Endothelial cell of umbilical vein (primary cell): ENCODE results near the gene RBX1. TPM values are rescaled to one million over a fixed set of nuclear protein-coding genes. Genes with fewer than 3 reads are reported as not detected.

Source experiments
- BruUV-seq: library from RNA; stranded (reverse); fragments of 400-500 nt; replicated peaks from 2 replicates; lab custom pipeline; 2021; lab: Mats Ljungman, UMichigan
- CTCF ChIA-PET: fragments of 300-600, 350-600 bp; sonication (Branson Sonifier 250); formaldehyde crosslinking; loops from one replicate; lab custom pipeline; 2021; ENCODE audit warnings: antibody characterized with exemption, inconsistent platforms; lab: Charles Lee
- POLR2A ChIA-PET: fragments of 300-600, 350-600 bp; sonication (Branson Sonifier 250); formaldehyde crosslinking; loops from one replicate; lab custom pipeline; 2021; ENCODE audit warnings: antibody characterized with exemption, inconsistent platforms; lab: Charles Lee
- DNase-seq: peaks from one replicate; pipeline ENCODE4 v3.0.0-alpha.2; 2011; ENCODE audit warnings: low read depth, low spot score
- FAIRE-seq: peaks from 2 replicates; lab custom pipeline; 2011; peaks lifted over from hg19 to GRCh38; lab: Jason Lieb, UNC
- H2AFZ ChIP-seq: 2 replicates; pipeline ENCODE4 v1.6.0; 2012; ENCODE audit warnings: low read depth, low read length, control low read depth, inconsistent platforms
- H3K27ac ChIP-seq: 2 replicates; pipeline ENCODE4 v1.5.1; 2011; ENCODE audit warnings: low read depth, mild to moderate bottlenecking, control low read depth, low read length, moderate library complexity; ENCODE audit not compliant: insufficient read depth
- H3K27me3 ChIP-seq, 2 experiments: 2 replicates each; pipeline versions ENCODE4 v1.6.0 to v1.6.1; 2011; ENCODE audit warnings: low read length in 2 of 2, mixed read lengths in 1 of 2; ENCODE audit not compliant: control insufficient read depth in 2 of 2, insufficient read depth in 2 of 2
- H3K36me3 ChIP-seq, 2 experiments: 2 replicates in 1 of 2; 3 replicates in 1 of 2; pipeline ENCODE4 v1.5.1; 2011; ENCODE audit warnings: low read length in 2 of 2, mild to moderate bottlenecking in 1 of 2, moderate library complexity in 1 of 2; ENCODE audit not compliant: control insufficient read depth in 2 of 2, insufficient read depth in 2 of 2; ENCODE audit errors: extremely low read depth in 1 of 2
- H3K4me1 ChIP-seq: 3 replicates; pipeline ENCODE4 v1.5.1; 2011; ENCODE audit warnings: mild to moderate bottlenecking, low read length; ENCODE audit not compliant: control insufficient read depth, insufficient read depth; ENCODE audit errors: extremely low read depth
- H3K4me2 ChIP-seq: 2 replicates; pipeline ENCODE4 v1.6.1; 2011; ENCODE audit warnings: low read length, control low read depth, mixed read lengths; ENCODE audit not compliant: insufficient read depth
- H3K4me3 ChIP-seq, 3 experiments: fragments of 200-600 bp in 1 of 3; sonication (generic), shearing (Covaris generic) in 1 of 3; replicated peaks in 1 of 3; 2 replicates each; pipeline ENCODE4 v1.5.1; 2011 to 2016; ENCODE audit warnings: control low read depth in 3 of 3, low read length in 3 of 3, mild to moderate bottlenecking in 2 of 3, inconsistent platforms in 1 of 3, low read depth in 1 of 3, moderate library complexity in 1 of 3; ENCODE audit not compliant: insufficient read depth in 1 of 3
- H3K79me2 ChIP-seq: 2 replicates; pipeline ENCODE4 v1.6.0; 2012; ENCODE audit warnings: low read length, inconsistent platforms; ENCODE audit not compliant: control insufficient read depth, insufficient read depth
- H3K9ac ChIP-seq: replicated peaks from 2 replicates; pipeline ENCODE3; 2011; ENCODE audit warnings: low read length, control low read depth; ENCODE audit not compliant: insufficient read depth; ENCODE audit errors: extremely low read depth
- H3K9me1 ChIP-seq: replicated peaks from 3 replicates; pipeline ENCODE4 v1.6.0; 2011; ENCODE audit warnings: mild to moderate bottlenecking, low read length; ENCODE audit not compliant: control insufficient read depth, insufficient read depth; ENCODE audit errors: extremely low read depth
- H3K9me3 ChIP-seq: replicated peaks from 2 replicates; pipeline ENCODE4 v1.5.1; 2012; ENCODE audit warnings: low read length, inconsistent platforms; ENCODE audit not compliant: control insufficient read depth, insufficient read depth
- H4K20me1 ChIP-seq: replicated peaks from 2 replicates; pipeline ENCODE3; 2011; ENCODE audit warnings: mild to moderate bottlenecking, low read length; ENCODE audit not compliant: control insufficient read depth, insufficient read depth; ENCODE audit errors: extremely low read depth
- CTCF ChIP-seq, 2 donors: IDR thresholded peaks; 1 replicate in 1 of 2; 2 replicates in 1 of 2; pipeline ENCODE4 v1.5.1; 2011; ENCODE audit warnings: low read length in 2 of 2, mild to moderate bottlenecking in 2 of 2, moderate library complexity in 2 of 2, control low read depth in 1 of 2, inconsistent platforms in 1 of 2, low read depth in 1 of 2; ENCODE audit not compliant: insufficient read depth in 1 of 2; ENCODE audit errors: extremely low read depth in 1 of 2
- EZH2 ChIP-seq: IDR thresholded peaks from 2 replicates; pipeline ENCODE4 v1.6.1; 2012; ENCODE audit warnings: borderline replicate concordance, low read depth, mild to moderate bottlenecking, moderate library complexity, low read length, inconsistent platforms; ENCODE audit not compliant: severe bottlenecking
- FOS ChIP-seq: IDR thresholded peaks from 2 replicates; pipeline ENCODE4 v1.6.1; 2011; ENCODE audit warnings: mild to moderate bottlenecking, low read length, moderate library complexity, borderline replicate concordance; ENCODE audit not compliant: insufficient read depth
- GATA2 ChIP-seq: IDR thresholded peaks from 2 replicates; pipeline ENCODE4 v1.7.0; 2011; ENCODE audit warnings: low read depth, mild to moderate bottlenecking, moderate library complexity, mixed read lengths, low read length; ENCODE audit not compliant: insufficient read length, insufficient read depth
- JUN ChIP-seq: IDR thresholded peaks from 2 replicates; pipeline ENCODE4 v1.6.1; 2011; ENCODE audit warnings: borderline replicate concordance, low read depth; ENCODE audit not compliant: insufficient read length, insufficient read depth
- MAX ChIP-seq: IDR thresholded peaks from 2 replicates; pipeline ENCODE4 v1.6.1; 2011; ENCODE audit not compliant: insufficient read depth, insufficient read length
- MYC ChIP-seq: IDR thresholded peaks from one replicate; pipeline ENCODE4 v1.6.1; 2011; ENCODE audit warnings: mild to moderate bottlenecking, low read depth, low read length
- POLR2A ChIP-seq: IDR thresholded peaks from 2 replicates; pipeline ENCODE4 v1.6.1; 2012; ENCODE audit warnings: low read depth, mild to moderate bottlenecking, control low read depth, low read length
- POLR2AphosphoS5 ChIP-seq: IDR thresholded peaks from 2 replicates; pipeline ENCODE4 v1.6.1; 2012; ENCODE audit warnings: low read depth, mild to moderate bottlenecking, control low read depth, low read length, moderate library complexity; ENCODE audit not compliant: insufficient read depth
- dilution Hi-C: fragments of 300-500 bp; cut with MboI; formaldehyde crosslinking; loops from one replicate; pipeline ENCODE4 v1.15.0; 2019; ENCODE audit warnings: low sequenced_read_pairs; ENCODE audit not compliant: extremely low pct_ligation_motif_present
- intact Hi-C: fragments of 100-400 bp; cut with micrococcal nuclease; formaldehyde crosslinking; loops from one replicate; pipeline ENCODE4 v1.10.0; 2022
- polyA plus RNA-seq, 4 experiments: library from polyadenylated mRNA; depleted of rRNA in 3 of 4; stranded (reverse) in 3 of 4; unstranded in 1 of 4; fragments of >200 nt; gene quantifications; 2 replicates each; pipeline versions ENCODE4 v1.2.1 to v1.2.3, GENCODE V29; 2011 to 2012; ENCODE audit warnings: missing spikeins in 1 of 4
- total RNA-seq: library from RNA; stranded (reverse); gene quantifications from 2 replicates; pipeline ENCODE4 v1.2.3, GENCODE V29; 2021

The RBX1 gene
- total and polyA plus RNA-seq, 2 donors (not counting 3 experiments of a cell fraction or from before 2014, with no cell fraction given), result 74.7 to 102 TPM

- H2AFZ ChIP-seq, result no peak overlapping the region
- H3K27ac ChIP-seq, result no peak overlapping the region
- ChIA-PET CTCF (interaction anchor here (0.9 to 2.1 kb wide), 3 partner anchors 9 to 35 kb away, joined by 4 to 5 read pairs (median 4); no protein-coding TSS in a partner anchor), POLR2A (no interaction called here)
- no peaks in the 10 kb centered on the region for H4K20me1 ChIP-seq
- H3K4me1 ChIP-seq, result peaks cover 3% of the 10 kb centered on the region
- peaks cover 62% of the 10 kb centered on the region for H3K79me2 ChIP-seq
- dilution Hi-C loops (no loop called here), intact Hi-C loops (no loop called here)
- FAIRE-seq (no peak), DNase-seq (no peak)
- H3K9ac ChIP-seq, result no peak overlapping the region
- H3K4me2 ChIP-seq, result no peak overlapping the region
- no peak for TF ChIP-seq CTCF (IDR thresholded peaks at IDR 0.05; ENCODE audit: extremely low read depth in 1 of 2, insufficient read depth in 1 of 2, low read depth in 1 of 2, low read length in 2 of 2)
- no peak for TF ChIP-seq POLR2A
- TF ChIP-seq GATA2, result no peak
- TF ChIP-seq POLR2AphosphoS5, result no peak
- no peak for TF ChIP-seq JUN
- no peak for TF ChIP-seq MYC
- no peak for TF ChIP-seq FOS
- TF ChIP-seq MAX, result no peak
- TF ChIP-seq EZH2, result no peak
- no peak overlapping the region for H3K4me3 ChIP-seq
- no peaks in the 10 kb centered on the region for H3K9me3 ChIP-seq
- no peaks in the 10 kb centered on the region for H3K27me3 ChIP-seq
- no peaks in the 10 kb centered on the region for H3K9me1 ChIP-seq
- BruUV-seq, result no TSS peak
- peaks cover 8 to 12% of the 10 kb centered on the region in 2 experiments for H3K36me3 ChIP-seq
These were observed 7.1 kb downstream of the RBX1 start for GRCh38 chr22:40958299-40958698.
